HG03354 (cell line): Measurements from ENCODE around the gene PPP2R2D.
"Not testable (repeated sequence)": the region's sequence is repeated elsewhere in the genome, so short reads cannot be mapped to it uniquely, and the experiment has no call there.

Experiments used
- ATAC-seq: cut with Tn5 transposase; IDR thresholded peaks from one replicate; pipeline ENCODE4 v1.9.1; 2021; ENCODE audit warnings: mild to moderate bottlenecking; ENCODE audit not compliant: unreplicated experiment, poor library complexity, severe bottlenecking

Gene PPP2R2D

GRCh38 chr10:131982185-131982756 lies 81.5 kb downstream of the PPP2R2D start:
- ATAC-seq: peak; percentile 39

DNA sequence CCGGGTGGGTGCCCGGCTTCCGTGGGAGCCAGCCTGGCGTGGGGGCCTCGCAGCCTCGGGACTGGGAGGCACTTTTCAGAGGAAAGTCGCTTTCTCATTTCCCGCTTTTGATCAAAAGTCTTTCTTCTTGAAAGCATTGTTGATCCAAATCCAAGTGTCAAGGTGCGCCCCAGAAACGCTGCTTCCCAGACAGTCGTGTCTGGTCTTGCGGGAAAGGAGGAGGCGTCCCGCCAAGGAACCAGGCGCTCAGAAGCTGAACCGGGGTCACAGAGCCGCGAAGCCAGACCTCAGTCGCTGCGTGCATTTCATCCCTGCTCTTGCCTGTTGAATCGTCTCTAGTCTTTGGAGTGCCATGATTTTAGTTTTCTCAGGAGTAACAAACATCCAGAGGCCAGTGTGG lies 82.0 kb downstream of the PPP2R2D start:
- ATAC-seq: no peak

GRCh38 chr10:131983780-131984179 lies 83.0 kb downstream of the PPP2R2D start:
- no peak for ATAC-seq

DNA sequence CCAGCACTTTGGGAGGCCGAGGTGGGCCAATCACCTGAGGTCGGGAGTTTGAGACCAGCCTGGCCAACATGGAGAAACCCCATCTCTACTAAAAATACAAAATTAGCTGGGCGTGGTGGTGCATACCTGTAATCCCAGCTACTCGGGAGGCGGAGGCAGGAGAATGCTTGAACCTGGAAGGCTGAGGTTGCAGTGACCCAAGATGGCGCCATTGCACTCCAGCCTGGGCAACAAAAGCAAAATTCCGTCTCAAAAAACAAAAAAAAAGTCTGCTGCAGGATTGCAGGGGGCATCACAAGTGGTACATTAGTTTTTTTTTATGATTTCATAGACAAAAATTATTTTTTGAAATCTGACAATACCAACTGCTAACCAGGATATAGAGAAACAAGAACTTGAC lies 86.0 kb downstream of the PPP2R2D start:
- not testable (repeated sequence) for ATAC-seq

GRCh38 chr10:131987301-131987700 lies 86.5 kb downstream of the PPP2R2D start:
- not testable (repeated sequence) for ATAC-seq

- not testable (repeated sequence) for ATAC-seq
These were observed 87.0 kb downstream of the PPP2R2D start for GRCh38 chr10:131987786-131988185.

DNA sequence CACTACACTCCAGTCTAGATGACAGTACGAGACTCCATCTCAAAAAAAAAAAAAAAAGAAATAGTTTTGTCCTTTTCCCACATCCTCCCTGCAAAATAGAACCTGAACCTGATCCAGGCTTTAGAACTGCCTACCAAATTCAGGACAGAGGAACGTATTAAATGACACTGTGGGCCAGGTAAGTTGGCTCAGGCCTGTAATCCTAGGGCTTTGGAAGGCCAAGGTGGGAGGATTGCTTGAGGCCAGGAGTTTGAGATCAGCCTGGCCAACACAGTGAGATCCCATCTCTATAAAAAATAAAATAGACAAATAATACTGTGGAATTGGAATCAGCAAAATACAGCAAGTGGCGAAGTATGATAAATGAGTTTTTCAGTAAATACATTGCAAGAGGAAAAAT lies 90.9 kb downstream of the PPP2R2D start:
- ATAC-seq: no peak

DNA sequence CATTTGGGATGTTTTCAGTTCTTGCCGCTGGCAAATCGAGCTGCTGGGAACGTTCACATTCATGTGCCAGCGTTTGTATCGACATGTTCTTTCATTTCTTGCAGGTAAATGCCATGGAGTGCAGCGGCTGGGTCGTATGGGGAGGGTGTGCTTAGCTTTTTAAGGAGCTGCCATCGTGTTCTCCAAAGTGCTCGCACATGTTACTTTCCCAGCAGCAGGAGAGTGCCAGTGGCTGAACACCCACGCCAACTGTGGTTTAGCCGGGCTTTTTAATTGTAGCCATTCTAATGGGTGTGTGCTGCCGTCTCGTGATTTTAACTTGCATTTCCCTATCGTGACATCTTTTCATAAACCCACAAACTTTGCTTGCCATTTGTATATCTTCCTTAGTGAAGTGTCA lies 92.5 kb downstream of the PPP2R2D start:
- ATAC-seq: no peak

GRCh38 chr10:131994435-131994834 lies 93.6 kb downstream of the PPP2R2D start:
- ATAC-seq: no peak

DNA sequence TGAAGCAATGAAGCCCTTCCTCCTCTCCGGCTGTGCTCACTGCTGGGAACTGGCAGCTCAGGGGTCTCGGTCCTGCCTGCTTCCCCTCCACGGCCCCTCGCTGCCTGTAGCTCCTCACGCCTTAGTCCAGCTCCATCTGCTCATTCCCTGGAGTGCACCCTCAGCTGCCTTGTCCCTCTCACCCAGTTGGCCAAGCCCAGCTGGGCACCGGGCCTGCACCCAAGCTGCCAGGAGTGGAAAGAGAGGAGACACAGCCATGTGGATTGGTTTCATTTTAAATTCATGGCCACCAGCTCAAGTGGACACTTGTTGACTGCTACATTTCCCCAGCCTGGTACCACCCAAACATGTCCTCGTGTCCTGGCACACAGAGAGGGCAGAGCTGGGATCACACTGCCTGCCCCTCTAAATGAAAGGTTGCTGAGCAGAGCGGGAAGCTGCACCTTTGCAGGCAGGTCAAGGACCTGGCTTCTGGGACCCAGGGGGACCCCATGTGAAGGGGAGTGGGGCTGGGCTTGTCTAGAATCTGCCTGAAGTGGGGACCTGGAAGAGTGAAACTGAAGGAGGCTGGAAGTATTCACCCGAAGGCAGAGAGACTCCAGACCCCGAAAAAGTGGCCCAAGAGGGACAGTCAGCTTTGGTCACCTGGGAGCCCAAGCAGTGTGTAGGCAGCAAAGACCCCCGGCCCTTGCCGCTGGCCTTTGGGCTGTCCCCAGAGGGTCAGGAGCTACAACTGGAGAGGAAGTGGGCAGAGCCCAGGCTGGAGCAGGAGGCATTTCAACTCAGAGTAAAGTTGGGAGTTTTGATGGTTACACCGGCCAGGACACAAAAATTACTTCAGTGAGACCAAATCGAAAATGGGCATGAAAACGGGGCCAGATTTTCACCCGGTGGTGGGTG lies 95.9 kb downstream of the PPP2R2D start:
- ATAC-seq: no peak

GRCh38 chr10:131997366-131998049 lies 96.7 kb downstream of the PPP2R2D start:
- no peak for ATAC-seq

- no peak for ATAC-seq
These were observed 97.4 kb downstream of the PPP2R2D start for GRCh38 chr10:131998050-131998844.

GRCh38 chr10:131998845-131999681 lies 98.3 kb downstream of the PPP2R2D start:
- no peak for ATAC-seq

GRCh38 chr10:132001238-132001972 lies 100.6 kb downstream of the PPP2R2D start:
- no peak for ATAC-seq

DNA sequence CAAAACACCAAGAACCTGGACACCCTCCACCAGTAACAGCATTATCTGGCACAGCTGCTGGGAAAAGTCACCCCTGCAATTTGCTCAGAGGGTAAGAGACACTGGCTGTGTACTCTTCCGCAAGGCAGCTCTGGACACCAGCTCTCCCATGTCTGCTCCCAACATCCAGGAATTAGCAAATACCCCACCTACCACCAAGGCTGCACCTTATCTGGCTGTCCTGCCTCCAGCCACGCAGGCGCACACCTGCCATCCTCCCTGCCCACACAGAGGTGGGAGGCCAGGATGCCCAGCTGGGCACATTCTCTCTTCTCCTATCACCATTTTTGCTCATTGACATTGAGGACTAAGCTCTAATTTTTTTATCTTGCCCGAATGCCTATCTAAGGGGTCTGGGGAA lies 101.2 kb downstream of the PPP2R2D start:
- no peak for ATAC-seq

DNA sequence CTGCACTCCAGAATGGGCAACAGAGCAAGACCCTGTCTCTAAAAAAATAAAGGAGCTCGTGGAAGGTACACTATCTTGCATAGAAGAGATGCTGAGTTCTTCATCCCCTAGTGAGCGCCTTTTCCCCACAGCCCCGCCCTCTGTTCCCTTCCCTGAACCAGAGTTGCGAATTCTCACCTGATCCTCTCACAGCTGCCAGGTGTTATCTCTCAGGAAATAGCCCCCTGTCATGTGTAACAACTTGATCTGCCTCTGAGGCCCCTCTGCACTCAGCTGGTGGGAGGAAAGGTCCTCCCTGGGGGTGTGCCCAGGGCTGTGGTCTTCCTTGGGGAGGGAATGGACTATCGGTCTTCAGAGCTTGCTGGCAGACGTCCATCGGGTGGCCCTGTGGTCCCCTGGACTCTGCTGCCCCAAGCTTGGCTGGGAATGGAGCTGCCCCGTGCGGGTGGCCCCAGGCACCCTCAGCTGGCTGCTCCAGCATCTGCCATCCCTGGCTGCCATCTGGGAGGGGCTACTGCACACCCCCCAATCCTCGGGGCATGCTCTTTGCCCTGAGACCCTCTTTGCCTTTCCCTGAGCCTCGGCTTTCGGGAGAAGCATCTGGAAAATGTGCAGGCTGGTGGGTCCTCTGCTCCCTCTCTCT lies 102.6 kb downstream of the PPP2R2D start:
- ATAC-seq: no peak

DNA sequence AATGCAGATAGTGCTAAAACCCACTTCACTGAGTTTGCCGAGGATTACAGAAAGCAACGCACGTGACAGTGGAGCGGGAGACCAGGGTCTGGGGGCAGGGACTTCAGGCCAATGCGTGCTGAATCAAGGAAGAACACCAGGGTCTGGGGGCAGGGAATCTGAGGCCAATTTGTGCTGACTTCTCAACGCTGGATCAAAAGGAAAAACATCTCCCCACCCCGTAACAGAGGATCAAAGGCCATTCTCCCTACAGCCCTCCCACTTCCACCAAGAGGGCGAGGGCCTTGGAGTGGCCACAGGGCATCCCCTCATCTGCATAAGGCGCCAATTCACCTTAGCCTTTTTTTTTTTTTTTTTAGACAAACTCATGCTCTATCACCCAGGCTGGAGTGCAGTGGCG lies 103.2 kb downstream of the PPP2R2D start:
- no peak for ATAC-seq

DNA sequence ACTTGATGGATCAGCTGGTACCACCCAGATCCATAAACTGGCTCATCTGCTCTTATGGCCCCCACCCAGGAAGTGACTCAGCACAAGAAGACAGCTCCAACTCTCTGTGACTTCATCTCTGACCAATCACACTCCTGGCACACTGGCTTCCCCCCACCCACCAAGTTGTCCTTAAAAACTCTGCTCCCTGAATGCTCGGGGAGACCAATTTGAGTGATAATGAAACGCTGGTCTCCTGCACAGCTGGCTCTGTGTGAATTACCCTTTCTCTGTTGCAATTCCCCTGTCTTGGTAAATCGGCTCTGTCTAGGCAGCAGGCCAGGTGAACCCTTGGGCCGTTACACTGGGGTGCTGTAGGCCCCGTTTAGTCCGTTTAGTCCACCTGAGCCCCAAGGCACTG lies 104.3 kb downstream of the PPP2R2D start:
- ATAC-seq: no peak
